Hepatocyte (in vitro differentiated cells): ENCODE data around the gene PCCA. TPM values are rescaled to one million over a fixed set of nuclear protein-coding genes. Genes with fewer than 3 reads are reported as not detected.

Experiments
- DNase-seq: peaks from one replicate; pipeline ENCODE4 v3.0.0-alpha.2; 2016; ENCODE audit warnings: low spot score
- H2AFZ ChIP-seq: fragments of 200-600 bp; sonication (generic); 2 replicates; pipeline ENCODE4 v1.6.0; 2016; ENCODE audit warnings: antibody characterized with exemption, mild to moderate bottlenecking
- H3K27ac ChIP-seq: fragments of 200-600 bp; sonication (generic); 2 replicates; pipeline ENCODE4 v1.5.1; 2016; ENCODE audit warnings: mild to moderate bottlenecking
- H3K27me3 ChIP-seq: fragments of 200-600 bp; sonication (generic); 2 replicates; pipeline ENCODE4 v1.6.1; 2016
- H3K36me3 ChIP-seq: fragments of 200-600 bp; sonication (generic); replicated peaks from 2 replicates; pipeline ENCODE4 v1.5.1; 2016; ENCODE audit warnings: low read depth; ENCODE audit not compliant: insufficient read depth
- H3K4me1 ChIP-seq: fragments of 200-600 bp; sonication (generic); 2 replicates; pipeline ENCODE4 v1.5.1; 2016; ENCODE audit warnings: mild to moderate bottlenecking, moderate library complexity; ENCODE audit not compliant: insufficient read depth
- H3K4me2 ChIP-seq: fragments of 200-600 bp; sonication (generic); 2 replicates; pipeline ENCODE4 v1.6.0; 2016
- H3K4me3 ChIP-seq: fragments of 200-600 bp; sonication (generic); 2 replicates; pipeline ENCODE4 v1.5.1; 2016; ENCODE audit warnings: mild to moderate bottlenecking
- H3K79me2 ChIP-seq: fragments of 200-600 bp; sonication (generic); 2 replicates; pipeline ENCODE4 v1.6.0; 2017; ENCODE audit warnings: mild to moderate bottlenecking
- H3K9me2 ChIP-seq: fragments of 200-600 bp; sonication (generic); replicated peaks from 2 replicates; pipeline ENCODE4 v1.6.0; 2017; ENCODE audit warnings: mild to moderate bottlenecking; ENCODE audit not compliant: insufficient read depth
- H3K9me3 ChIP-seq: fragments of 200-600 bp; sonication (generic); 2 replicates; pipeline ENCODE4 v1.5.1; 2016; ENCODE audit warnings: low read depth, mild to moderate bottlenecking
- H4K20me1 ChIP-seq: fragments of 200-600 bp; sonication (generic); 2 replicates; pipeline ENCODE4 v1.6.0; 2016; ENCODE audit warnings: mild to moderate bottlenecking; ENCODE audit not compliant: insufficient read depth, poor library complexity, severe bottlenecking
- EZH2 ChIP-seq: fragments of 200-600 bp; sonication (generic); IDR thresholded peaks from 2 replicates; pipeline ENCODE4 v1.6.1; 2016; ENCODE audit warnings: antibody characterized with exemption, mild to moderate bottlenecking, borderline replicate concordance
- EZH2phosphoT487 ChIP-seq: fragments of 200-600 bp; sonication (generic); IDR thresholded peaks from one replicate; pipeline ENCODE4 v1.6.1; 2018; ENCODE audit warnings: antibody characterized with exemption, mild to moderate bottlenecking, low read depth, moderate library complexity; ENCODE audit not compliant: unreplicated experiment, severe bottlenecking
- WGBS: methylation state at CpG from one replicate; pipeline ENCODE4 v1.1.6; 2016; ENCODE audit warnings: low lambda C conversion rate; ENCODE audit errors: missing lambda C conversion rate; 5-methylcytosine and 5-hydroxymethylcytosine counted together
- polyA plus RNA-seq: library from polyadenylated mRNA; unstranded; fragments of >200 nt; fragmentation: Nextera tagmentation; extraction: Ambion mirVana; gene quantifications from 2 replicates; pipeline ENCODE4 v1.2.1, GENCODE V29; 2016
- total RNA-seq: library from RNA; depleted of rRNA; stranded (reverse); fragments of >200 nt; gene quantifications from 2 replicates; pipeline ENCODE4 v1.2.3, GENCODE V29; 2014
- TF ChIP-seq, protein P1 (sequence below): fragments of 200-600 bp; sonication (generic); IDR thresholded peaks from 2 replicates; pipeline ENCODE4 v1.5.1; 2016; ENCODE audit warnings: antibody characterized with exemption, mild to moderate bottlenecking; ENCODE audit not compliant: poor library complexity

The PCCA gene
- total and polyA plus RNA-seq, 2 experiments from 2014 or later = 23.6 to 28.2 TPM

DNA sequence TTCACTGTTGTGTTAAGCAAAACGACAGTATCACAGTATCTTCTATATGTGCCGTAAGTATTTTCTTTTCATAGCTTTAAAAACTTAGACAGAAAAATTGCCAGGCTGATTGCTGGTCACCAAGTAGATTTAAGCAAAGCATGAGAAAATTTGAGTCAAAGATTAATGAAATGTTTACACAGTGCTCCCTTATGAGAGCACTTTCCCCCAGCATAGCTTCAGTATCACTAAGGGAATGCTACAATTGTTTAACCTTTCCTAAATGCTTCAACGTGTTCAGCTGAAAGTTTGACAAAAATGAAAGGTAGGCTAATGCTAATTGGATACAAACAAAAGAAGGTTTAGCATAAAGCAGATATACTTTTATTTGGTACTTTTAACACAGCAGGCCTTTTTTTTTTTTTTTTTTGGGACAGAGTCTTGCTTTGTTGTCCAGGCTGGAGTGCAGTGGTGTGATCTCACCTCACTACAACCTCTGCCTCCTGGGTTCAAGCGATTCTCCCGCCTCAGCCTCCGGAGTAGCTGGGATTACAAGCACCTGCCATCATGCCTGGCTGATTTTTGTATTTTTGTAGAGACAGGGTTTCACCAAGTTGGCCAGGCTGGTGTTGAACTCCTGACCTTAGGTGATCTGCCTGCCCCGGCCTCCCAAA is 23.4 kb downstream of the PCCA start:
- no peak for TF ChIP-seq EZH2phosphoT487
- no peak for TF ChIP-seq EZH2
- TF ChIP-seq, protein P1, sequence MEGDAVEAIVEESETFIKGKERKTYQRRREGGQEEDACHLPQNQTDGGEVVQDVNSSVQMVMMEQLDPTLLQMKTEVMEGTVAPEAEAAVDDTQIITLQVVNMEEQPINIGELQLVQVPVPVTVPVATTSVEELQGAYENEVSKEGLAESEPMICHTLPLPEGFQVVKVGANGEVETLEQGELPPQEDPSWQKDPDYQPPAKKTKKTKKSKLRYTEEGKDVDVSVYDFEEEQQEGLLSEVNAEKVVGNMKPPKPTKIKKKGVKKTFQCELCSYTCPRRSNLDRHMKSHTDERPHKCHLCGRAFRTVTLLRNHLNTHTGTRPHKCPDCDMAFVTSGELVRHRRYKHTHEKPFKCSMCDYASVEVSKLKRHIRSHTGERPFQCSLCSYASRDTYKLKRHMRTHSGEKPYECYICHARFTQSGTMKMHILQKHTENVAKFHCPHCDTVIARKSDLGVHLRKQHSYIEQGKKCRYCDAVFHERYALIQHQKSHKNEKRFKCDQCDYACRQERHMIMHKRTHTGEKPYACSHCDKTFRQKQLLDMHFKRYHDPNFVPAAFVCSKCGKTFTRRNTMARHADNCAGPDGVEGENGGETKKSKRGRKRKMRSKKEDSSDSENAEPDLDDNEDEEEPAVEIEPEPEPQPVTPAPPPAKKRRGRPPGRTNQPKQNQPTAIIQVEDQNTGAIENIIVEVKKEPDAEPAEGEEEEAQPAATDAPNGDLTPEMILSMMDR = no peak
- Histone ChIP-seq H3K27ac (no peak overlapping the region), H3K4me2 (peak overlapping the region; percentile 35), H2AFZ (no peak overlapping the region), H3K79me2 (peaks cover 34% of the 10 kb centered on the region), H3K9me2 (no peaks in the 10 kb centered on the region), H3K27me3 (no peaks in the 10 kb centered on the region), H3K36me3 (no peaks in the 10 kb centered on the region), H3K4me3 (no peak overlapping the region), H4K20me1 (peaks cover 5% of the 10 kb centered on the region), H3K9me3 (no peaks in the 10 kb centered on the region), H3K4me1 (no peaks in the 10 kb centered on the region)
- DNase-seq = no peak
- WGBS = 68% methylated on average over 7 of the region's 7 CpGs

DNA sequence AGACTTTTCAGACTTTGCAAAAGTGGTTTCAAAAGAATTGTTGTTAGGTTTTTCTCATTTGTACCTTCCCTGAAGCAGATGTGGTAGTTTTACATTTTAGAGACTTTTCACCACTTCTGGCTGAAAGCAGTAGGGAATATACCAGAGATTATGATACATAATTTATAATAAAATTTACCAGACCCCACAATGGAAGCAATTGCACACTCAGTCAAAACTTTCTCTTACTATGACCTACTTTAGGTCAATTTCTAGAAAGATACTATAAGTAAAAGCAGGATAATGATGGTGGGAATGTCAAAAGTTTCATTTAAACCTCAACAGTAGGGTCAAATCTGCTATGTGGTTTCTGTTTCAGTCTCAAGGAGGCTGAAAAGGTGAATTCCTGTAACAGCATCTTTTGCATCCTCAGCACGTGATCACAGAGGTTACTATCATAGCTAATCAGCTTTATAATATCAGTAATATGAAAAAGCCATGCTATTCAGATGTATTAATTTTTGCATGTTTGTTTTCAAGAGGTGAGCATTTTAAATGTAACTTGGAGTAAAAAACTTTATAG is 26.9 kb downstream of the PCCA start:
- TF ChIP-seq EZH2 = no peak
- TF ChIP-seq, protein P1 = no peak
- no peak for TF ChIP-seq EZH2phosphoT487
- Histone ChIP-seq H3K27me3 (no peaks in the 10 kb centered on the region), H4K20me1 (no peaks in the 10 kb centered on the region), H3K4me3 (no peak overlapping the region), H3K79me2 (peaks cover 5% of the 10 kb centered on the region), H2AFZ (no peak overlapping the region), H3K4me1 (no peaks in the 10 kb centered on the region), H3K4me2 (no peak overlapping the region), H3K9me2 (no peaks in the 10 kb centered on the region), H3K36me3 (no peaks in the 10 kb centered on the region), H3K9me3 (no peaks in the 10 kb centered on the region), H3K27ac (no peak overlapping the region)
- DNase-seq = no peak
- WGBS = 94% methylated on average over 1 of the region's 1 CpG

DNA sequence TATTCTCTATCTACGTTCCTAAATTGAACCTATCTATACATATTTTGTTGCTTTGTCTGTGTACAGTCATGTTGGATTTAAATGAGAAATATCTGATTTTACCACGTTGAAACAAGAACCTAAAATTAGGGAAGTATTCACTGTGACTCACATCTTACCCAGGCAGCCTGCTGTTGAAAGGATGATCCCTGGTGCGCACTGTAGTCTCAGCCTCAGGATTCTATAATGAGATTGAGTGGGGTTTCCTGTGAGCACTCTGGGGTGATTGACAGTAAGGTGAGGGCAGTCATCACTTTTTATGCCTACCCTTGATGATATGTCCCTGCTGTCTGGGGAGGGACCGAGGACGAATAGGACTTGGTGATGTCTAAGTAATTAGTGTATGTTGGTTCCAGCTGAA is 35.4 kb downstream of the PCCA start:
- peaks cover 8% of the 10 kb centered on the region for H3K9me3 ChIP-seq
- no peak overlapping the region for H3K4me2 ChIP-seq
- no peak overlapping the region for H3K4me3 ChIP-seq
- no peaks in the 10 kb centered on the region for H3K9me2 ChIP-seq
- H3K36me3 ChIP-seq = no peaks in the 10 kb centered on the region
- no peaks in the 10 kb centered on the region for H4K20me1 ChIP-seq
- H3K27ac ChIP-seq = no peak overlapping the region
- peaks cover 2% of the 10 kb centered on the region for H3K79me2 ChIP-seq
- WGBS = 85% methylated on average over 5 of the region's 5 CpGs
- no peaks in the 10 kb centered on the region for H3K27me3 ChIP-seq
- no peaks in the 10 kb centered on the region for H3K4me1 ChIP-seq
- TF ChIP-seq, protein P1 = no peak
- TF ChIP-seq EZH2phosphoT487 (no peak), EZH2 (no peak)
- H2AFZ ChIP-seq = no peak overlapping the region
- no peak for DNase-seq

DNA sequence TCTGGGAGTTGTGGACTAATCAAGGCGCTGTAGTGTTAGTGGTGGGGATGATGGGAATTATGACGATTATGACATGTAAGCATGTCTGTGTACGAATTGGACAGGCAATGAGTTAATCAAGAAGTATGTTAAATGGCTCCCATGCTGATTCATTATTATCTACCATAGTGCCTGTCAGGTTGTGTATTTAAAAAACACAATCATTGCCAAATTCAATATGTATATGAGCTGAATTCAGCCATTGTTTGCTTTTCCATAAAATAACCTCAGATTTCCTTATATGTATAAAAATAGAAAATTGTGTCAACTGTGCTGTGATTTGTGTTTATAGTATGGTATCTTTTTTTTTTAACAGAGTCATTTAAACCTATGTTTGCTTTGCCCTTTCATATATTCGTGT is 37.1 kb downstream of the PCCA start:
- H3K4me3 ChIP-seq = no peak overlapping the region
- no peak for DNase-seq
- no peaks in the 10 kb centered on the region for H3K27me3 ChIP-seq
- peaks cover 2% of the 10 kb centered on the region for H3K79me2 ChIP-seq
- no peaks in the 10 kb centered on the region for H3K4me1 ChIP-seq
- peaks cover 8% of the 10 kb centered on the region for H3K9me3 ChIP-seq
- H3K4me2 ChIP-seq = no peak overlapping the region
- H3K9me2 ChIP-seq = no peaks in the 10 kb centered on the region
- no peaks in the 10 kb centered on the region for H4K20me1 ChIP-seq
- H3K36me3 ChIP-seq = no peaks in the 10 kb centered on the region
- H3K27ac ChIP-seq = no peak overlapping the region
- 93% methylated on average over 4 of the region's 4 CpGs for WGBS
- H2AFZ ChIP-seq = no peak overlapping the region
- TF ChIP-seq EZH2phosphoT487 (no peak), EZH2 (no peak)
- TF ChIP-seq, protein P1 = no peak
